ENCODE measurements around the gene MFAP4.

The MFAP4 gene

DNA sequence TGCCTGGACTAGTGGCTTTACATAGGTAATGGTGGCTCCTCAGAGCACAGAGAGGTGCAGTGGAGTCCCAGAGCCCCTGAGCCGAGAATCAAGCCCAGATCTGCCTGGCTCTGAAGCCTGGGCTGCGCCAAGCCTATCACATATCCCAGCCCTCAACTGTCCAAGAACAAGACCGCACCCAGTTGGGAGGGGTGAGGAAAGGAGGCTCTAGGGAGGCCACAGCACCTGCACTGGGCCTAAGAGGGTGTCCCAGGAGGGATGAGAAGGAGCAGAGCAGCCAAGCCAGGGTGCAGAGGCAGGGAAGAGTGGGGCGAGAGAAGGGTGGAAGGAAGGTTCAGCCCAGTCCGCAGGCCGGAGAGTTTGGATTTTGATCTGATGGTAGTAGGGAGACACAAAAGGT lies 23.1 kb upstream of the MFAP4 start:
- DNase-seq (ENCODE audit: low read depth in 2 of 2) = no peak

DNA sequence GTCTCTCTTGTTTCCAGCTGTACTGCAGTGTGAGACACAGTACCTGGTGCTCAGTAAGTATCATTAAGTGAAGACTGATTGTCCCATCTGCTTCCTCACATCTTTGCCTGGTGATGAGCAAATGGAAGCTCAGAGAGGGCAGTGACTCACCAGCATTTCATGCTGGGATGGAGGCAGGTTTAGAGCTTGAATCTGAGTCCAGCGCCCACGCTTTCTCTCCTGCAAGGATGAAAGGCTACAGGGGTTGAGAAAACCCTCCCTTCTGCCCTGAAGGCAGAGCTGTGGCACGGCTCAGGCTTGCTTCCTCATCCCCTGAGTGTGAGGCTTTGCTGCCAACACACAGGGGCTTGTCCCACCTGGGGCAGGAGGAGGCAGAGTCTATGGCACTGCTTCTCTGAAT lies 22.5 kb upstream of the MFAP4 start:
- DNase-seq (ENCODE audit: low read depth in 2 of 2) = no peak

DNA sequence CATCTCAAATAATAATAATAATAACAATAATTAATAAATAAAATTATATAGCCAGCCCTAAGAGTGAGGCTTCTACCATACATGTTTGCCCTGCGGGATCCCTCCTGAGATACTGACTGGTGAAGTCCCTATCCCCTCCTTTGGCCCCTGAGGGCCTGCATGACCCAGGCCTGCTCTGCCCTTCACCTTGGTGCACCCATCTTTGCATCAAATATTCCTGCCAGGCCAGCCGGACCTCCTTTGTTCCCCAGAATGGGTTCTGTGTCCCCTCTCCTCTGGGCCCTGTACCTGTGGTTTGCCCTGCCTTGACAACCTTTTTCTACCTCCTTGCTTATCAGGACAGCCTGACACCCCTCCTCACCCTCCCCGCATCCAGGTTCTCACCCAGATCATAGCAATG lies 22.1 kb upstream of the MFAP4 start:
- no peak for DNase-seq (ENCODE audit: low read depth in 2 of 2)

DNA sequence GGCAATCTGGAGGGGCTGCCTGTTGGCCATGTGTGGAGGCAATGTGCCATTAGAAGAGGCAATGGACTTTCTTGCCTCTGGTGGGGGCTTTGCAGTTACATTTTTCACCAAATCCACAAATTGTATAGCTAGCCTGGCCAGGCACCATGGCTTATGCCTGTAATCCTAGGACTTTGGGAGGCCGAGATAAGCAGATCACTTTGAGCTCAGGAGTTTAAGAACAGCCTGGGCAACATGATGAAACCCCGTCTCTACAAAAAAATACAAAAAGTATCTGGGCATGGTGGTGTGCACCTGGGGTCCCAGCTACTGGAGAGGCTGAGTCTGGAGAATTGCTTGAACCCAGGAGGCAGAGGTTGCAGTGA lies 21.3 kb upstream of the MFAP4 start:
- DNase-seq (ENCODE audit: low read depth in 2 of 2) = no peak

DNA sequence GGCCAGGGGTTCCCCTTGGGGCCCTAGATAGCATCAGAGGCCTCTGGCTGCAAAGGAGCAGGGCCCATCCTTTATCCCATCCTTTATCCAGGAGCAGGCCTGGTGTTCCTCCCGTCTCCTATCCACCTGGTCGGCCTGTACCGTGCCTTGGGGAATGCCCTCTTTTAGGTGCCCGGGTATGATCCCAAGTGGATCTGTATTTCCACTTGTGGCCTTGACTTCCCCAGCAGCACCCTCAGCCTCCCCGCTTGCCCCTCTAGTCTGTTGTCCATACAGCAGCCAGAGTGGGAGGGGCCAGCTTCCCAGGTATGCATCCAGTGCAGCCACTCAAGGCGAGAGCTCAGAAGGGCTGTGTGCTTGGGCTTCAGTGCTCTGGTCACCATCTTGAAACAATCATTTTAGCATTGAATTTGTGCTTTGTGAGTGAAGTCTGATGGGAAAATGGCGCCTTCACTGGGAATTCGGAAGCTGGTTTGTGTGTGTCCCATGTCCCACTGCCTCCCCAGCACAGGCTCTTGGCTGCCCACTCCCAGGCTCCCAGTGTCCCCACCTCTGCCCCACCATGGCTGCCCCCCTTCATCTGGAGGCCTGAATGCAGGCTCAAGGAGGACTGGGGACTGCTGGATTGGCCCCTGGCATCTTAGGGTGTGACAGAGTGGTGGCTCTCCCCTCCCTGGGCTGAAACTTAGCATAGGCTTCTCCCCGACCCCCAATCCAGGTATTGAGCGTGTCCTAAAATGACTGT lies 20.8 kb upstream of the MFAP4 start:
- DNase-seq (ENCODE audit: low read depth in 2 of 2) = no peak

DNA sequence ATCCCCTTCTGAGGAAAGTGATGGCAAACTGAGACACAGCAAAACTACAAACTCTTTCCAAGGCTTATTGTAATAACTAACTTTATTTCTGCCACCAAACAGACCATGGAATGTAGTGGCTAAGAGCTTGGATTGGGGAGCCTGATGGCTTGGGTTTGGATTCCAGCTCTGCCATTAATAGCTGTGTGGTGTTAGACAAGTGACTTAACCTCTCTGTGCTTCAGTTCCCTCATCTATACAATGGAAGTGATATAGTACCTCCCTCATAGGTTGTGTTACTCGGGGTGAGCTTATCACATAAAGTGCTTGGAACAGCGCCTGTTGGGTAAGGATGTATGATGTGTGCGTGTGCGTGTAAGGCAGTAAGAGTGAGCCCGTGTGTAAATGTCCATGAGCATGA lies 18.1 kb upstream of the MFAP4 start:
- no peak for DNase-seq (ENCODE audit: low read depth in 2 of 2)

DNA sequence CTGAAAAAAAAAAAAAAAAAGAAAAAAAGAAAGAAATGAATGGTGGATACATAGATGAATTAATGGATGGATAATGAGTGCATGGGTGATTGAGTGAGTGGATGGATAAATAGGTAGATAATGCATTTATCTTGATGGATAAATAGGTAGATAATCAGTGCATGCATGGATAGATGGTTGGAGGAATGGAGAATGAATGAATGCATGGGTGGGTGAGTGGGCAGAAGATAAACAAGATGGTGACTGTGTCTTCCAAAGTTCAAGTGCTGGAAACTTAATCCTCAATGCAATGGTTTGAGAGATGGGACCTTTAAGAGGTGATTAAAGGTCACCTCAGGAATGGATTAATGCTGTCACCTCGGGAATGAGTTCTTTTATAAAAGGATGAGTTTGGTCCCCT lies 17.3 kb upstream of the MFAP4 start:
- no peak for DNase-seq (ENCODE audit: low read depth in 2 of 2)

DNA sequence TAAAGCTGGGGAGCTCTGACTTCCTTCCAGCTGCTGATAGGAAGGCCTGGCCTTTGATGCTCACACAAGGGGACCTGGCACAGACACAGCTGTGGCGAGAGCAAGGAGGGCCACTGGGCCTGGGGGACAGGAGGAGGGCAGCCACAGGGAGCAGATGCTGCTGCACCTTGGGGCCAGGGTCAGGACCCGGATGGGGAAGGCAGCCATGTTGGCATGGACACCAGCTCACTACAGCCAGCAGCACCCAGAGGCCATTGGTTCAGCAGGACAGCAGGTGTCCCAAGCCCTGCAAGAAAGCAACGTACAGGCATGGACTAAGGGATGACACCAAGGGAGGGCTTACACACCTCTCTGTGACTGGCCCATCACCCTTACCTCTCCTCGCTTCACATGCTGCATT lies 16.0 kb upstream of the MFAP4 start:
- DNase-seq (ENCODE audit: low read depth in 2 of 2) = no peak

DNA sequence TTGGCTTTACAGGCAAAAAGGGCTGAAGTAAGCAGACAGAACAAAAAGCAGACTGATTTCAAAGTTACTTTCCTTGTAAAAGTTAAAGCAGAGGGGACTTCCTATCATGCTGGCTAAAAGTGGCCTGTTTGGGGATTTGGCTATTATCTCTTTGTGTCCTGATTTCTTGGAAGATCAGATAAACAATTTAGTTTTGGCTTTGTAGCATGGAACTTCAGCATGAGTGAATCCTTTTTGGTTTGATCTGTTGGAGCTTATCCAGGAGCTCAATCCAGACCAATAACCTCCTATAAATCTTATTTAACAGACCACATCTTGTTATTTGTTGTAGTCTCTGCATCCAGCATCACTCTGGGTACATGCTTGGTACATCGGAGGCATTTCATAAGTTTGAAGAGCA lies 15.2 kb upstream of the MFAP4 start:
- no peak for DNase-seq (ENCODE audit: low read depth in 2 of 2)

DNA sequence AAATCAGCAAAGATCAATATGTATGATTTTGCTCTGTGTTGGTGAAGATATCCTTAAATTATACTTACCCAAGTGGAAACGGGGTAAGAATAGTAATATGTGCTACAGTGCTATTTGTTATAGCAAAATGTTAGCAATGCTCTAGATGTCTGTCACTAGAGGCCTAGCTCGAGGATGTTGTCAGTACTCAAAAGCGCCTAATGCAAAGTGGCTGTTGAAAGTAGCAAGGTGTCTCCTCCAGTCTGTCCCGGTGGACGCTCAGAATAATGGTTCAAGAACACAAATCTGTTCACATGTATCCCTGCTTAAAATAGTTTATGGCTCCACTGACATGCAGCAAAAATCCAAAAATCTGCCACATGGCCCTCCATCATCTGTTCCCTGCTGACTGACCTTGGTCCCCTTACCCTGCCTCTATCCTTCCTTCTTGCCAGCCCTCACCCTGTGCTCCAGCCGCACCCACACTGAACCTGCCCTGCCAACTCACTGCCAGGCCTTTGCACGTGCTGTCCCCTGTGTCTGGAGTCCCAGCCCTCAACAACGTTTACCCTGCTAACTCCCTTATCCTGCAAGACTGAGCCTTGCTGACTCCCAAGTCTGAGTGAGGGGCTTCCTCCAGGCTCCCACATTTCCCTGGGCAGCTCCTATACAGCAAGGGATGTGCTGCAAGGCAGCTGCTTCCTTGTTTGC lies 14.5 kb upstream of the MFAP4 start:
- DNase-seq (ENCODE audit: low read depth in 2 of 2) = no peak

DNA sequence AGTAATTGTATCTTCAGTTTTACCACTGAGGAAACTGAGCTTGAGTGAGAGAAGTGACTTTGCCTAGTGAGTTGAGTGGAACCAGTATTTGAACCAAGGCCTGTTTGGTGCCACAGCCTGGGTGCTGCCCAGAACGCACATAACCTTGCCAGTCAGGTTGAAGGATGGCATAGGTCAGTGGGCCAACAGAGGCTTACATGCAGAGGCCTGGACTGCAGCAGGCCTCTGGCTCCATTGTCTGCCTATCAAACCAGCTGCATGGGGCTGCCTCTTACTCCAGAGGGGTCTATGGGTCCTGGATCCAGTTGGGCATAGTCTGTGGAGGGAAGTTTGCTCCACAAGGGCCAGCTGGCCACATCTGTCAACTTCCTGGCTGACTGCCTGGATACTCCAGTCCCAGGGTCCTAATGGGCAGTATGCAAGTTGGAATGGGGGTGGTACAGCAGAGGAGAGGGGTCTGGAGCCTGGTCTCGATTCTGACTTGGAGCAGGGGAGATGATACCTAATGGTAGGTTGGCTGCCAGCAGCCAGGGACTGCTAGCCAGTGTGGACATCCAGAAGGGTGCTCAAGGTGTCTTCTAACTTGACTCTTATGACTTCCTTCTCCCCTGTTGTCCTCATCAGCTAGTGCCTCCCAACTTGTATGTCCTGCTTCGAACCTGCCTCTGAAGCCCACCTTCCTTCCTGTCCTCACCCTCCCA lies 12.9 kb upstream of the MFAP4 start:
- DNase-seq (ENCODE audit: low read depth in 2 of 2) = no peak

DNA sequence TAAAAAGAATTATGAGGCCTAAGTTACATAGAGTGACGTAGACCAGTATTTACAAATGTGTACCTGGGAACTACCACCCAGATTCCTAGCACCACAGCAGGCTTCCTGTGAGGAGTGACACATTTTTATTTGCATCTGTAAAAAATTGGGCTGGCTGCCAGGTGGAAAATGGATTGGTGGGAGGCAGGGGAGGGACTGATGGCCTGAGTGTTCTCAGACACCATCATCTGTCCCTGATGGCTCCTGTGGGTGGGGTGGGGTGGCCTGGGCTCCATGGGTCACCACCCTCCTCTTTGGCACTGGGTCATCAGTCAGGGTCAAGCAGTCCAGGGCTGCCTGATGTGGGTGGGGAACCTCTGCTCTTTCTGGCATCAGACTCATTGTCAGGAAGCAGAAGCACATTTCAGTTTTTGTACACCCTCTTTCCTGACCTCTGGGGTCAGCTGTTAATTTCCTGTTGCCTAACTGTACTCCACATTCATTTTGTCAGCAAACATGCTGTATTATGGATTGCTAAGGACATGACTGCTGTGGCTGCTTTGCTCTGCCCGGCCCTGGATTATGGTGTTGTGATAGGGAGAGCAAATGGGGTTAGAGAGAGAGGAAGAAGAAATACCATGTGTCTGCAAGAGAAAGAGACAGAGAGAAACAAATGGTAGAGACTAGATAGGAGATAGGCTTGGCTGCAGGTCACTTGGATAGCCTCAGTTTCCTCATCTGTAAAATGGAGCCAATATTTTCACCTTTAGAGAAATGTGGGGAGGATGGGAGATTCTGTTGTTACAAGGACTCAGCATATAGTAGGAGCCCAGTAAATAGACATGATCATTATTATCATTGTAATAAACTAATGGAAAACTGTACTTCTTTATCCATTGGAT lies 11.6 kb upstream of the MFAP4 start:
- DNase-seq (ENCODE audit: low read depth in 2 of 2) = no peak

DNA sequence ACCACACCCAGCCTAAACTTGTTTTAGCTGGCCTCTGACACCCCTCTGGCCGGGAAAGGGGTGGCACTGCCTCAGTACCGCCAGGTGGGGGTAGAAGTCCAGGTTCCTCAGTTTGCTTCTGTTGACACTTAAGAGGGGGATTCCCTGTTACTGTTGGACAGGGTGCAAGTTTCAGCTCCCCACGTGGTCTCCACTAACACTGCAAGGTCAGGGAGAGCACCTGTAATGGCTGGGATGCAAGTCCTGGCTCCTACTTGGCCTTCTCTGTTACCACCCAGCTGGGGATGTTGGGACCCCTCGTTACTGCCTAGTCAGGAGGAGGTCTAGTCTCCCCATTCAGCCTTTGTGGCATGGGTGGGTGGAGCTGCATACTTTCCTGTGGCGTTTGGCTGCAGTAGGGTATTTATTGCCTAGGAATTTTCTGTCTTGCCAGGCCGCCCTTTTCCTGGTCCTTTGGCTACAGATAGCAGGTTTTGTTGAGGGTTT lies 10.6 kb upstream of the MFAP4 start:
- DNase-seq (ENCODE audit: low read depth in 2 of 2) = no peak

DNA sequence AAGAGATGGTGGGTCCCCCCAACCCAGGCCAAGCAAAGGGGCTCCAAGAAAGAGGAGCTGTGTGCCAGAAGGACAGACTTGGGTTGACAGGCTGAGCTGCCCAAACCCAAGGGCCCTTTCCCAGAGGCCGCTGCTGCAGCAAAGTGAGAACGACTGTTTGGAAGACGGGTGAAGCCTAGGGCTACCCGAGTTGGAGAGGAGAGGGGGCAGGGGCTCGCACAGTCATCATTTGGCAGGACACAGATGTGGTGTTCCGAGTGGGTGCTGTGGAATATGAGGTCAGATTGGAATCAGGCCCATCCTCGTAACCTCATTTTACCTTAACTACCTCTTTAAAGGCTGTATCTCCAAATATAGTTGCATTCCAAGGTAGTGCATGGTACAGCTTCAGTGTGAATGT lies 5.3 kb upstream of the MFAP4 start:
- DNase-seq (ENCODE audit: low read depth in 2 of 2) = no peak

DNA sequence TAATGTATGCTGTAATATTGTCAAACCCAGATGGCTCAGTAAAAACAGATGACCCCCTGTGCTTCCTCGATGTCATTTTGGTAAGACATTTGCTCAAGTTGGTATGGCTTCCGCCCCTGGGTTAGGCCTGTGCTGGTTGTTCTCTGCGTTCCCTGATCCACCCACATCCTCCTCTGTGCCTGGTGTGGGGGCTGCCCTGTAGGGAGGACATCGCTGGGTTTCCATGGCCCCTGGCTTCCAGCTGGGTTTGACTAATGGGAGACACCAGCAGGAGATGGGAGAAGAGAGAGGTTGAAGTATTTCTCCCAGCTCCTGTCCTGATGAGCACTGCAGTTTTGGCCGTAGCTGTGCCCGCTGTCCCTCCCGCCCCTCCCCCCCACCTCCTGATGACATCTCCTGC lies 4.4 kb upstream of the MFAP4 start:
- DNase-seq (ENCODE audit: low read depth in 2 of 2) = no peak

DNA sequence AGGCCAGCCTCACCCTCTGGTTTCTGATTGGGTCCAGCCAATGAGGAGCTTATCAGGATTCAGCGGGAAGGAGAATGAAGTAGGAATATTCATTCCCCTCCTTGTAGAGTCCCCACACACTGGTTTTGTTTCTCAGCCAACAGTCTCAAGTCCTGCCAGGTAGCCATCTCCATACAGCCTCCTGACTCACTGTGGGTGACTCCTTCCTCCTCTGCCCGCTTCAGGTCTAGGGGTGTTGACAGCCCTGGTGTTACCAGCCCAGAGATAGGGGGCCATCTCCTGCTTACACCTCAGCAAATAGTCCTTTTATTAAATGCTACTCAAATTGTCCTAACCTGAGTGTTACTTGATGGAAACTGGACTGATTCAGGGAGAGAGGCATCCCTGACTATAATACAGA lies 4.0 kb upstream of the MFAP4 start:
- no peak for DNase-seq (ENCODE audit: low read depth in 2 of 2)

DNA sequence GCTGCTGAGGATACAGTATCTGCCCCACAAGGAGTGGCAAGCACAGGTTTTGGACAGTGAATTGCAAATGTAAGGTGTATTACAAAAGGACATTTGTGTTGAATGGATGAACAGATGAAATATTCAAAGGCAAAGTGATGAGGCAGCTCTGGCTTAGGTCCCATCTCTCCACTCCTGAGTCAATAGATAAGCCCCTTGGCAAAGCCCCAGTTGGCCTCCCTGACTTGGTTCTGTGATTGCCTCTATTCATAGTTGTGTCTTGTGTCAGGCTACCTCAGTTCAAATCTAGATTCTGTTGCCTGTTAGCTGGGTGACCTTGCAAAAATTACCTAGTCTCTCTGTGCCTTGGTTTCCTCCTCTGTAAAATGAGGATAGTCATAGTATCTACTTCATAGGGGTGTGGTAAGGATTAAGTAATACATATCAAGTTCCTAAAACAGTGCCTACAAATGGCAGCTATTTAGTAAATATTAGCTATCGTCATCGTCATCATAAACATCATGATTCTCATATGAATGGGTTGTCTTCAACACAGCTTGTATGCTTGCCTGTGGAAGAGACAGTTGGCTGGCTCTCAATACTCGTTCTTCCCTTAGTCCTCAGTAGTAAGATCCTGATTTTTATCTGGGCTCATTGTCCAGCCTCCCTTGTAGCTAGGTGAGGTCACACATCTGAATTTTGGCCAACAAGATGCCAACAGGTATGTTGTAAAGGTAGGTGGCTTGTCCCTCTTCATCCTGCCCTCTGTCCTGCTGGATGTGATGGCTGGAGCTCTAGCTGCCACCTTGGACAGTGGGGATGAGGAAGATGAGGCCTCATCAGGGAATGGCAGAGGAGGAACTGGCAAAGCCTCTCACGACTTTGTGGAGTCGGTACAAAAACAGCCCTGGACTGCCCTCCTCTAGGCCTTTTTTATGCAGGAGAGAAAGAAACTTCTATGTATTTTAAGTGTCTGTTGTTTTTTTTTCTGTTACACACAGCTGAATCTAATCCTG lies 2.1 kb upstream of the MFAP4 start:
- DNase-seq (ENCODE audit: low read depth in 2 of 2) = no peak

DNA sequence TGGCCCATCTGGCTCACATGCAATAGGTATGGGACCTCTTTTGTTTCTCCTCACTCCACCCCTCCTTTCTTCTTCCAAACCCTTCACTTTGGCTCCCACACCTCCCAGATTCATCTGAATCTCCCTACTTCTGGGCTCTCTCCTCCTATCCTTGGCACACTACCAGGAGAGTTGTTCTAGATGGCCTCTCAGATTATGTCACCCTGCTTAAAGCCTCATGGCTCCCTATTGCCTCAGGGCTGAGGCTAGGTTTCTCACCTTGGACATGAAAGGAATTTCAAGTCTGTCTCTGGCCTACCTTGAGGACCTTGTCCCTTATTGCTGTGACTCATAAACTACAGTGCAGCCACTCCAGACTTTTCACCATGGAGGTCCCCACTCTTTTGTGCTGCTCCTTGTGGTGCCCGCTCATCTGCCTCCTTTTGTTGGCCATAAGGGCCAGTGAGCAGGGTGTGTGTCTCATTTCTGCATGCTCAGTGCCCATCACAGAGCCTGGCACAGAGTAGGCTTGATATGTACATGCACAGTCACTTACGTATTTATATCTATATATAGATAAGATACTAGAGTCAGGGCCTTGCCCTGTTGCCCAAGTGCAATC lies 1.0 kb upstream of the MFAP4 start:
- DNase-seq (ENCODE audit: low read depth in 2 of 2) = no peak

DNA sequence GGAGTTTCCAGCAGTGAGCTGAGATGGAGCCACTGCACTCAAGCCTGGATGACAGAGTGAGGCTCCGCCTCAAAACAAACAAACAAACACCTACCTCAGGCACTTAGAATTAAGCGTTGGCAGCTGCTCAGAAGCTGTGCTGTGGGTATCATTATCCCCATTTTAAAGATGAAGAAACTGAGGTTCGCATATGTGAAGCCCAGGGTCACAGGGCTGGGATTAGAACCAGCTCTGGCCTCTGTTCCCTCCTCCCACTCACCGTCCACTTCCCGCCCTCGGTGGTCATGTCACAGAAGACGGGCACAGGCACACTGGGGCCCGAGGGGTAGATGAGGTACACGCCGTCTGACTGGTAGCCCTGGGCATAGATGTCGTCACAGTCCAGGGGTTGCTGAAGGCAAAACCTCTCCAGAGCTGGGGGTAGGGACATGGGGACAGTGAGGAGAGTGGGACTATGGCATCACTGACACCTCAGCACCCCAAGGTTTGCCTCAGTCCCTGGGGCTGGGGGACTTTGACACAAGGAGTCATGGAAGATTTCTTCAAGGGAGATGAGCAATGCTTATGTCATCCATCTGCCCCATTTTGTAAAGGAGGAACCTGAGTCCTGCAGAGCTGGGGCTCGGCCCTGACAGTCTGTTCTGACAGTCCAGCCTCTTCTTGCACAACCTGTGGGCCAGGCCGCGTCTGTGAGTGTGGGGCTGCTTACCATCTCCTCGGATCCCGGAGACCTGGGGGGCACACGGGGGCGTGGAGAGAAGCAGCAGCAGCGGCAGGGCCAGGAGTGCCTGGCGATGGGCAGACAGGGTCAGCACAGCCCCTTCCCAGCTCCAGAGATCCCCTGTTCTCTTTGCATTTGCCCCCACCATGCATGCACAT lies 700 bp downstream of the MFAP4 start:
- no peak for DNase-seq (ENCODE audit: low read depth in 2 of 2)
